Endothelial cell (in vitro differentiated cells): ENCODE results near the gene JDP2. TPM values are rescaled to one million over a fixed set of nuclear protein-coding genes. Genes with fewer than 3 reads are reported as not detected.

Experiments
- DNase-seq: peaks from one replicate; pipeline ENCODE4 v3.0.0; 2021; ENCODE audit warnings: low spot score
- H3K27ac Mint-ChIP-seq: one replicate; pipeline ENCODE4 v1.8.0; 2021; ENCODE audit warnings: mixed read lengths, inconsistent platforms; ENCODE audit not compliant: unreplicated experiment
- H3K27me3 Mint-ChIP-seq: one replicate; pipeline ENCODE4 v1.8.0; 2021; ENCODE audit warnings: mild to moderate bottlenecking, moderate library complexity, mixed read lengths, inconsistent platforms; ENCODE audit not compliant: unreplicated experiment
- H3K36me3 Mint-ChIP-seq: one replicate; pipeline ENCODE4 v1.8.0; 2021; ENCODE audit warnings: mild to moderate bottlenecking, low read depth, mixed read lengths, inconsistent platforms; ENCODE audit not compliant: unreplicated experiment
- H3K4me1 Mint-ChIP-seq: one replicate; pipeline ENCODE4 v1.8.0; 2021; ENCODE audit warnings: mild to moderate bottlenecking, mixed read lengths, inconsistent platforms; ENCODE audit not compliant: unreplicated experiment
- H3K4me3 Mint-ChIP-seq: one replicate; pipeline ENCODE4 v1.8.0; 2021; ENCODE audit warnings: mild to moderate bottlenecking, mixed read lengths, inconsistent platforms; ENCODE audit not compliant: unreplicated experiment
- H3K9me3 Mint-ChIP-seq: one replicate; pipeline ENCODE4 v1.8.0; 2021; ENCODE audit warnings: mixed read lengths, inconsistent platforms; ENCODE audit not compliant: unreplicated experiment
- total RNA-seq: library from RNA; stranded (reverse); fragmentation: NEBNext Ultra II Directional; extraction: Animal tissue kit (Norgen Biotek cat#: 25700); gene quantifications from one replicate; pipeline ENCODE4 v1.2.1, GENCODE V29; 2021; ENCODE audit not compliant: unreplicated experiment
- TF ChIP-seq, protein P1 (sequence below): fragments of 200-600 bp; sonication (generic); IDR thresholded peaks from one replicate; pipeline ENCODE4 v1.5.0; 2021; ENCODE audit warnings: antibody characterized with exemption; ENCODE audit not compliant: unreplicated experiment

The JDP2 gene
- total RNA-seq, 1 donor from 2014 or later = 5.1 TPM

DNA sequence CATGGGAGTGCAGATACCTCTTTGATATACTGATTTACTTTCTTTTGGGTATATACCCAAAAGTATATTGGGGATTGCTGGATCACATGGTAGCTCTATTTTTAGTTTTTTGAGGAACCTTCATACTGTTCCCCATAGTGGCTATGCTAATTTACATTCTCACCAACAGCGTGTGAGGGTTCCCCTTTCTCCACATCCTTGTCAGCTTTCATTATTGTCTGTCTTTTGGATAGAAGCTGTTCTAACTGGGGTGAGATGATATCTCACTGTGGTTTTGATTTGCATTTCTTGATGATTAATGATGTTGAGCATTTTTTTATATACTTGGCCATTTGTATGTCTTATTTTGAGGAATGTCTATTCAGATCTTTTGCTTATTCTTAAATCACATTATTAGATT, 44.1 kb upstream of the JDP2 start:
- Mint-ChIP-seq H3K4me3 (no peak overlapping the region), H3K9me3 (no peaks in the 10 kb centered on the region), H3K27ac (no peak overlapping the region), H3K4me1 (no peaks in the 10 kb centered on the region), H3K36me3 (peaks cover 4% of the 10 kb centered on the region), H3K27me3 (peaks cover 1% of the 10 kb centered on the region)
- DNase-seq = no peak
- TF ChIP-seq, protein P1, sequence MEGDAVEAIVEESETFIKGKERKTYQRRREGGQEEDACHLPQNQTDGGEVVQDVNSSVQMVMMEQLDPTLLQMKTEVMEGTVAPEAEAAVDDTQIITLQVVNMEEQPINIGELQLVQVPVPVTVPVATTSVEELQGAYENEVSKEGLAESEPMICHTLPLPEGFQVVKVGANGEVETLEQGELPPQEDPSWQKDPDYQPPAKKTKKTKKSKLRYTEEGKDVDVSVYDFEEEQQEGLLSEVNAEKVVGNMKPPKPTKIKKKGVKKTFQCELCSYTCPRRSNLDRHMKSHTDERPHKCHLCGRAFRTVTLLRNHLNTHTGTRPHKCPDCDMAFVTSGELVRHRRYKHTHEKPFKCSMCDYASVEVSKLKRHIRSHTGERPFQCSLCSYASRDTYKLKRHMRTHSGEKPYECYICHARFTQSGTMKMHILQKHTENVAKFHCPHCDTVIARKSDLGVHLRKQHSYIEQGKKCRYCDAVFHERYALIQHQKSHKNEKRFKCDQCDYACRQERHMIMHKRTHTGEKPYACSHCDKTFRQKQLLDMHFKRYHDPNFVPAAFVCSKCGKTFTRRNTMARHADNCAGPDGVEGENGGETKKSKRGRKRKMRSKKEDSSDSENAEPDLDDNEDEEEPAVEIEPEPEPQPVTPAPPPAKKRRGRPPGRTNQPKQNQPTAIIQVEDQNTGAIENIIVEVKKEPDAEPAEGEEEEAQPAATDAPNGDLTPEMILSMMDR = no peak

DNA sequence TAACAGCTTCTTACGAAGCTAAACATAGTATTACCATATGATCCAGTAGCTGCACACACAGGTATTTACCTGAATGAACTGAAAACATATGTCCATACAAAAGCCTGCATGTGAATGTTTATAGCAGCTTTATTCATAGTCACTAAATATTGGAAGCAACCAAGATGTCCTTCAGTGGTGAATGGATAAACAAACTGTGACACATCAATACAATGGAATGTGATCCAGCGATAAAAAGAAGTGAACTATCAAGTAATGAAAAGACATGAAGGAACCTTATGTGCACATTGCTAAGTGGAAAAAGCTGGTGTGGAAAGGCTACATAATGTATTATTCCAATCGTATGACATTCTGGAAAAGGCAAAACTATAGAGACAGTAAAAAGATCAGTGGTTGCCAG, 38.1 kb upstream of the JDP2 start:
- TF ChIP-seq, protein P1 = no peak
- Mint-ChIP-seq H3K36me3 (no peaks in the 10 kb centered on the region), H3K9me3 (no peaks in the 10 kb centered on the region), H3K27me3 (no peaks in the 10 kb centered on the region), H3K4me3 (no peak overlapping the region), H3K27ac (no peak overlapping the region), H3K4me1 (no peaks in the 10 kb centered on the region)
- no peak for DNase-seq

DNA sequence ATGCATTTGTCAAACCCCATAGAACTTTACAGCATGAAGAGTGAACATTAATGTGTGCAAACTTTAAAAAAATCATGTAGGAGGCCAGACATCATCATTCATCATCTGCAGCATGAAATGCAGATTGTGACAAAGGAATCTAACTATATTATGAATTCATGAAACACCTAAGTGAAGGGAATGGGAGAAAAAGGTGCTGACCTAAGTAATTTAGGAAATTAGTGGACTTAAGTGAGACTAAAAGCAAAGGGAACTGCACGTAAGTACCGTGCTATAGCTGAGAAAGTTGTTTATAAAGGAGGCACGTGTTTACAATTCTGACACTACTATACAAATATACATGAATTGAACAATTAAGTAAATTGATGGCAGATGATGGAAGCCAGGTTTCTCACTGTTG, 37.6 kb upstream of the JDP2 start:
- H3K4me3 Mint-ChIP-seq = no peak overlapping the region
- no peaks in the 10 kb centered on the region for H3K9me3 Mint-ChIP-seq
- H3K4me1 Mint-ChIP-seq = no peaks in the 10 kb centered on the region
- no peaks in the 10 kb centered on the region for H3K27me3 Mint-ChIP-seq
- TF ChIP-seq, protein P1 = no peak
- DNase-seq = no peak
- H3K36me3 Mint-ChIP-seq = no peaks in the 10 kb centered on the region
- no peak overlapping the region for H3K27ac Mint-ChIP-seq

DNA sequence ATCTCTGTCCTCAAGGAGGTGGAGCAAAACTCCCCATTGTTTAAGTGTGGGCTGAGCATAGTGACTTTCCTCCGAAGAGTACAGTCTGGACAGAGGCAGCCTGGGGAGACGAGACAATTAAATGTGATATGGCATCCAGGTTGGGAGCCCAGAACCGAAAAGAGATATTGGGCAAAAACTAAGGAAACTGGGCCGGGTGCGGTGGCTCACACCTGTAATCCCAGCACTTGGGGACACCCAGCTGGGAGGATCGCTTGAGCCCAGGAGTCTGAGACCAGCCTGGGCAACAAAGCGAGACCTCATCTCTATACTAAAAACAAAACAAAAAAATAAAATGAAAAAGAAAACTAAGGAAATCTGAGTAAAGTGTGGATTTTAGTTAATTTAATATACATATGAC, 35.9 kb upstream of the JDP2 start:
- peaks cover 4% of the 10 kb centered on the region for H3K36me3 Mint-ChIP-seq
- no peaks in the 10 kb centered on the region for H3K9me3 Mint-ChIP-seq
- H3K4me3 Mint-ChIP-seq = no peak overlapping the region
- H3K4me1 Mint-ChIP-seq = no peaks in the 10 kb centered on the region
- peaks cover 3% of the 10 kb centered on the region for H3K27me3 Mint-ChIP-seq
- TF ChIP-seq, protein P1 = no peak
- no peak for DNase-seq
- no peak overlapping the region for H3K27ac Mint-ChIP-seq

DNA sequence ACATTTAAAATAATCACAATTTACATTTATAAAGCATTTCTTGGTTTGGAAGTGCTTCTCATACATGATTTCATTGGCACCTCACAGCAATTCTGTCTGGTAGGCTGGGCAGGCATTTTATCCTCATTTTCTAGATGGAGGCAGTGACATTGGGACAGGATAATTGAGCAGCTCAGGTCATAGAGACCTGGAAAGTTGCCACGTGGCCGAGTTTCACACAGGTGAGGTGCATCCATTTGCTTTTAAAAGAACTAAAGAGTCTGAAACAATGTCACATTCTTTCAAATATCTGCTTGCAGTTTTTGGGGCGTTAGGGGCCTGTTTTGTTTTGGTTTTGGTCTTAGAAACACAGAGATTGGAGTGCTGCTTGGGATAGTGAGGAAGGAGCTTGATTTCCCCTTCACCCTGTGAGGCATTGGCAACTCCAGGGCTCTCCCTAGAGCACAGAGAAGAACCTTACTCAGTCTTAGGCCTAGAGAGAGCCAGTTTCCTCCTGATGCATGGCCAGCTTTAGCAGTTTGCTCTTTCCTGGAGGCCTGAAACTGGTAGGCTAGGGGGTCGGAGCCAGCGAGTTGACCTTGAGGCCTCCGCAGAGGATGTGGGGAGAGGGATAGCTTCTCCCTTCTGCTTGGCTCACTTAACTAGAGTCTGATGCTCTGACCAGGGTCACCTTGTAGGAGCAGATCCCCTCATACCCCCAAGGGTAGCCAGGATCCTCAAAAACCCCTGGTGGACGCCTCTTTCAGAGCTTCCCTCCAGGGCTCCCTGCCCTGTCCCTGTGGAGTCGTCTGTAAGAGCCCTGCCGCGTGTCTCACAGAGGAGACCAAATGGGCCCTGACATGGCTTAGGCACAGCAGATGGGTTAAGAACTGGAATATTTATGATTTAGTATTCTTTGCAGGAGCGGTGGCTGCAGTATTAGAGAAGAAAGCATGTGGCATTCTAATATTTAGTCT, 34.9 kb upstream of the JDP2 start:
- Mint-ChIP-seq H3K27ac (no peak overlapping the region), H3K4me1 (no peaks in the 10 kb centered on the region), H3K36me3 (peaks cover 4% of the 10 kb centered on the region), H3K4me3 (no peak overlapping the region), H3K9me3 (no peaks in the 10 kb centered on the region), H3K27me3 (peaks cover 3% of the 10 kb centered on the region)
- TF ChIP-seq, protein P1 = no peak
- no peak for DNase-seq
